Vagina (tissue), 2 donors: ENCODE measurements around the gene RALB.

Experiments used
- CTCF ChIP-seq, 3 experiments: fragments of 450-650 bp in 2 of 3; fragments of 200-600 bp in 1 of 3; sonication (generic) in 1 of 3; IDR thresholded peaks; one replicate each; pipeline ENCODE4 v1.5.1; 2017 to 2019; ENCODE audit warnings: antibody characterized with exemption in 3 of 3, mild to moderate bottlenecking in 2 of 3, moderate library complexity in 2 of 3
- POLR2A ChIP-seq, 2 donors: fragments of 450-650 bp; IDR thresholded peaks; one replicate each; pipeline ENCODE4 v1.6.1; 2017; ENCODE audit warnings: antibody characterized with exemption in 2 of 2, mild to moderate bottlenecking in 2 of 2, moderate library complexity in 2 of 2

DNA sequence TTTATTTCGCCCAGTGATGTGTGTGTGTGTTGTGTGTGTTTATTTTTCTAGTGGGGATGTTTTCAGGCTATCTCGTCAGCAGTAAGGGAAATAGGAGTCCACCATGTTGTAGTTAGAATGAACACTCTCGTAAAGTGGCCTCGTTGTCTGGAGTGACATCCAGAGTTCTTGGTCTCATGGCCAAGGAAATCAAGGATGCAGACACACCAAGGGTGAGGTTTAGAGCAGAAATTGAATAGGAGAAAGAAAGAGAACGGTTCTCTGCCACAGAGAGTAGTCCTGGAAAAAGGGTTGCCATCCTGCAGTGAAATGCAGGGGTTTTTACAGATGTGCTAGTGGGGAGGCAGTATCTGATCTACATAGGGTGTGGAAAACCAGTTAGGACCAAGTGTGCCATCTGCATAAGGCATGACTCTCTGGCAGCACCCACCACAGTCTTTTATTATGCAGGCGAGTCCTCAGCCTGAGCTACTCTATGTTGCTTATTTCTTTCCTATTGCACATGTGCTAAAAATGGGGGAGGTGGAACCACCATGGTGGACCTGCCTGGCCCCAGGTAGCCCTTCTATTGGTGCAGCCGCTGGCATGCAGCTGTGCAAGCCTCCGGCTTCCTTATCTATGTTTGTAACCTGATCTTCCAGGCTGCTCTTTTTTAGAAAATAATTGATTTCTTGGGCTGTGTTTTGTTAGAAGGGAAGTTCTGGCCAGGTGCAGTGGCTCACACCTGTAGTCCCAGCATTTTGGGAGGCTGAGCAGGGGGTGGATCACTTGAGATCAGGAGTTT lies 23.2 kb downstream of the RALB start:
- TF ChIP-seq CTCF (IDR thresholded peaks at IDR 0.05) (no peak), POLR2A (IDR thresholded peaks at IDR 0.05) (no peak)
